Natural killer cell treated with Interleukin-12 subunit alpha and Interleukin-12 subunit beta and Interleukin-15 and Interleukin-18, amount 100 ng/mL, for 72 hours (primary cell): ENCODE data around the gene RXRA. TPM values are rescaled to one million over a fixed set of nuclear protein-coding genes. Genes with fewer than 3 reads are reported as not detected.

ENCODE experiments used
- ATAC-seq, 2 donors: fragments of 150-1000 bp; cut with Tn5 transposase in 1 of 2; sonication (Bioruptor Pico), chemical (Tn5 transposase) in 1 of 2; 2 replicates each; pipeline ENCODE4 v1.10.0; 2021
- DNase-seq: peaks from one replicate; pipeline ENCODE4 v3.0.0; 2022; ENCODE audit warnings: low spot score
- H3K27ac Mint-ChIP-seq, 2 donors: 1 replicate in 1 of 2; 2 replicates in 1 of 2; pipeline ENCODE4 v1.8.0; 2022; ENCODE audit warnings: mixed read lengths in 2 of 2, mild to moderate bottlenecking in 1 of 2, moderate library complexity in 1 of 2
- H3K27me3 Mint-ChIP-seq, 2 donors: 1 replicate in 1 of 2; 2 replicates in 1 of 2; pipeline ENCODE4 v1.8.0; 2022; ENCODE audit warnings: mixed read lengths in 2 of 2
- H3K36me3 Mint-ChIP-seq: one replicate; pipeline ENCODE4 v1.8.0; 2022; ENCODE audit warnings: mixed read lengths
- H3K4me1 Mint-ChIP-seq, 2 donors: 1 replicate in 1 of 2; 2 replicates in 1 of 2; pipeline ENCODE4 v1.8.0; 2022; ENCODE audit warnings: low read depth in 2 of 2, mixed read lengths in 2 of 2, mild to moderate bottlenecking in 1 of 2
- H3K4me3 Mint-ChIP-seq: one replicate; pipeline ENCODE4 v1.8.0; 2022; ENCODE audit warnings: mixed read lengths
- H3K9me3 Mint-ChIP-seq: 2 replicates; pipeline ENCODE4 v1.8.0; 2022; ENCODE audit warnings: mixed read lengths
- total RNA-seq, 2 donors: library from RNA; stranded (reverse); gene quantifications; one replicate each; pipeline ENCODE4 v1.2.3, GENCODE V29; 2022

RXRA gene
- total RNA-seq, 2 donors from 2014 or later: 3.8 to 4.9 TPM

- no peak for DNase-seq
- H3K9me3 Mint-ChIP-seq: no peaks in the 10 kb centered on the region
- no peak for ATAC-seq
- no peak overlapping the region for H3K4me3 Mint-ChIP-seq
- no peaks in the 10 kb centered on the region for H3K36me3 Mint-ChIP-seq
- H3K4me1 Mint-ChIP-seq: peaks cover 0 to 2% of the 10 kb centered on the region in 2 donors
- H3K27me3 Mint-ChIP-seq: no peaks in the 10 kb centered on the region
- H3K27ac Mint-ChIP-seq: no peak overlapping the region
These were observed 31.9 kb downstream of the RXRA start for GRCh38 chr9:134358026-134358661.

GRCh38 chr9:134358662-134359319 lies 32.5 kb downstream of the RXRA start:
- Mint-ChIP-seq H3K4me3 (no peak overlapping the region), H3K27me3 (no peaks in the 10 kb centered on the region), H3K4me1 (peaks cover 0 to 2% of the 10 kb centered on the region in 2 donors), H3K36me3 (no peaks in the 10 kb centered on the region), H3K27ac (no peak overlapping the region), H3K9me3 (no peaks in the 10 kb centered on the region)
- DNase-seq (no peak), ATAC-seq (no peak)

- DNase-seq (no peak), ATAC-seq (no peak)
- no peak overlapping the region for H3K4me3 Mint-ChIP-seq
- H3K36me3 Mint-ChIP-seq: no peaks in the 10 kb centered on the region
- H3K27ac Mint-ChIP-seq: no peak overlapping the region
- H3K4me1 Mint-ChIP-seq: peaks cover 0 to 2% of the 10 kb centered on the region in 2 donors
- no peaks in the 10 kb centered on the region for H3K27me3 Mint-ChIP-seq
- no peaks in the 10 kb centered on the region for H3K9me3 Mint-ChIP-seq
These were observed 33.4 kb downstream of the RXRA start for GRCh38 chr9:134359493-134360179.

- Mint-ChIP-seq H3K27me3 (no peaks in the 10 kb centered on the region), H3K4me3 (no peak overlapping the region), H3K9me3 (no peaks in the 10 kb centered on the region), H3K4me1 (peaks cover 0 to 2% of the 10 kb centered on the region in 2 donors), H3K36me3 (no peaks in the 10 kb centered on the region), H3K27ac (no peak overlapping the region)
- ATAC-seq: no peak
- no peak for DNase-seq
These were observed 34.0 kb downstream of the RXRA start for GRCh38 chr9:134360180-134360759.

- DNase-seq: no peak
- Mint-ChIP-seq H3K27me3 (no peaks in the 10 kb centered on the region), H3K4me3 (no peak overlapping the region), H3K27ac (no peak overlapping the region), H3K9me3 (no peaks in the 10 kb centered on the region), H3K36me3 (no peaks in the 10 kb centered on the region), H3K4me1 (peaks cover 0 to 5% of the 10 kb centered on the region in 2 donors)
- peak in 1 of 2 donors; percentile 37 for ATAC-seq
These were observed 34.6 kb downstream of the RXRA start for GRCh38 chr9:134360897-134361296.

GRCh38 chr9:134361426-134361825 lies 35.2 kb downstream of the RXRA start:
- H3K9me3 Mint-ChIP-seq: no peaks in the 10 kb centered on the region
- DNase-seq: no peak

DNA sequence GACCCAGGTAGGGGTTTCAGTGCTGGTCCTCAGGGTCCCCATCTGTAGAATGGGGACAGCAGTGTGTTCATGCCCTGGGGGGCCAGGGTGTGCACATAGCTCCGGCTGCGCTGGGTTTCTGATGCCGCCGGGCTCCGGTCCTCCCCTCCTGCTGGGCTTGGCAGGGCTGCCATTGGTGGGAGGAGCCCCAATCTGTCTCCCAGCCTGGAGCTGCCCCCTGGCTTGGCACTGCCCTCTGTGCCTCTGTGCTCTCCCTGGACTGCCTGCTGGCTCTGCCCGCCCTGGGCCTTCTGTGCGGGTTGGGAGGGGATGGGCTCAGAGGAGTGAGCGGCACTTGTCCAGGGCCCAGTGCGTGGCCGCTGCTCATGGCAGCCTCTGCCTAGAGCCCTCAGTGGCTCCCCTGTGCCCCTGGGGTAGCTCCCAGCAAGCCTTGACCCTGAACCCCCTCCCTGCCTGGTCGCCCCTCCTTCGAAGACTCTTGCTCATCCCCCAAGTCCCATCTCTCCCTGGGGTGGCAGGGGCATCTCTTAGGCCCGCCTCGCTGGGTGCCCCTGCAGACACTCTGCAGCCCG lies 35.7 kb downstream of the RXRA start:
- ATAC-seq: no peak
- Mint-ChIP-seq H3K36me3 (no peaks in the 10 kb centered on the region), H3K9me3 (no peaks in the 10 kb centered on the region), H3K4me3 (no peak overlapping the region), H3K27me3 (no peaks in the 10 kb centered on the region), H3K4me1 (peaks cover 0 to 5% of the 10 kb centered on the region in 2 donors), H3K27ac (no peak overlapping the region)
- no peak for DNase-seq

More at GRCh38 chr9:134361426-134361825, 35.2 kb downstream of the RXRA start:
- no peak overlapping the region for H3K4me3 Mint-ChIP-seq
- peaks cover 0 to 5% of the 10 kb centered on the region in 2 donors for H3K4me1 Mint-ChIP-seq
- ATAC-seq: no peak
- H3K27ac Mint-ChIP-seq: no peak overlapping the region
- H3K36me3 Mint-ChIP-seq: no peaks in the 10 kb centered on the region
- H3K27me3 Mint-ChIP-seq: no peaks in the 10 kb centered on the region

DNA sequence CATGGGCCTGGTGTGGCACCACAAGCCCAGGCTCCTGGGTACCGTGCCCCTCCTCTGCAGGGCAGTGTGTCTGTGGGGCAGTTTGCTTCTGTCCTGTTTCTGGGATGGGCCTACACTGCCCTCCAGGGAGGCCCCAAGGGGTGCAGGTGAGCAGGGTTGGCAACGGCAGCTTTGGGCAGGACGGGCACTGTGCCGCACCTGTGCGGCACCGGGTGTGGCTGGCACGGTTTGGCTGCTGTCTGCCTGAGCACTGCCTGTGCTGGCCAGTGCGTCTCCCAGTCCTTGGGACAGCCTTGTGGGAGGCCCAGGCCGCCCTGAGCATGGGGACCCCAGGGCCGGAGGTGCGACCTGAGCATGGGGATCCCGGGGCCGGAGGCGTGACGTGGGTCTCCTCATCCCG lies 37.2 kb downstream of the RXRA start:
- no peak overlapping the region for H3K27ac Mint-ChIP-seq

DNA sequence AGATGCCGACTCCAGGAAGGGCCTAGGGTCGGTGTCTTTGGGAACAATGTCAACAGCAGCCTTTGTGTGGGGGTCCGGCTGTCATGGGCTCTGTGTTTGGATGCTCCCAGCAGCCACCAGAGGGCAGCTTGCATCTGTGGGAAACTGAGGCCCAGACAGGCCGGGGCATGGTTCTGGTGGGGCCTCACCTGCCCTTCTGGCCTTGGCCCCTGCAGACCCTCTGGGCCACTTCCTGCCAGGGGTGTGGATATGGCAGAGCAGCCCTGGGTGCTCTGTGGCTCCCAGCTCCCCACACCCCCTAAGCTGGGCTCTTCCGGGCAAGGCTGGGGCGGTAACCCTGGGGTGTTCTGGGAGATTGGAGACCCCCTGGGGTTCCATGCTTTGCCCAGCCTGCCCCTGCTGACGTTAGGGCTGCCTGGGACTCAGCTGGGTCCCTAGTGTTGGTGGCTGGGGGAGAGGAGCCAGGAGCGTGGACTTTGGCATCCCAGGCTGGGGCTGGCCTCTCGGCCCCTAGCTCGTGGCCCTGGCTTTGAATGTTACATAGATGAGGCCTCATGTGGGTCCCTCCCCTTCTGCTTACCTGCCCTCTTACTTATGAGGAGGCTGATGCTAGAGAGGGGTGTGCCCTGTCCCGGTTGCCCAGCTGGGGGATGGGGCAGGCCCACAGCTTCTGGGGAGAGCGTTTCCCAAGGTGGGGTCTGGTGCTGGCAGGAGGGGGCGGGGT lies 38.3 kb downstream of the RXRA start:
- H3K9me3 Mint-ChIP-seq: no peaks in the 10 kb centered on the region
- ATAC-seq (no peak), DNase-seq (no peak)
- H3K4me1 Mint-ChIP-seq: peaks cover 7 to 9% of the 10 kb centered on the region in 2 donors
- no peak overlapping the region for H3K4me3 Mint-ChIP-seq
- no peak overlapping the region for H3K27ac Mint-ChIP-seq
- H3K36me3 Mint-ChIP-seq: no peaks in the 10 kb centered on the region
- H3K27me3 Mint-ChIP-seq: no peaks in the 10 kb centered on the region

More for the DNA sequence above, 37.2 kb downstream of the RXRA start:
- no peaks in the 10 kb centered on the region for H3K9me3 Mint-ChIP-seq
- H3K36me3 Mint-ChIP-seq: no peaks in the 10 kb centered on the region
- no peaks in the 10 kb centered on the region for H3K27me3 Mint-ChIP-seq
- no peak for ATAC-seq
- H3K4me1 Mint-ChIP-seq: peaks cover 3 to 6% of the 10 kb centered on the region in 2 donors
- no peak for DNase-seq
- no peak overlapping the region for H3K4me3 Mint-ChIP-seq

DNA sequence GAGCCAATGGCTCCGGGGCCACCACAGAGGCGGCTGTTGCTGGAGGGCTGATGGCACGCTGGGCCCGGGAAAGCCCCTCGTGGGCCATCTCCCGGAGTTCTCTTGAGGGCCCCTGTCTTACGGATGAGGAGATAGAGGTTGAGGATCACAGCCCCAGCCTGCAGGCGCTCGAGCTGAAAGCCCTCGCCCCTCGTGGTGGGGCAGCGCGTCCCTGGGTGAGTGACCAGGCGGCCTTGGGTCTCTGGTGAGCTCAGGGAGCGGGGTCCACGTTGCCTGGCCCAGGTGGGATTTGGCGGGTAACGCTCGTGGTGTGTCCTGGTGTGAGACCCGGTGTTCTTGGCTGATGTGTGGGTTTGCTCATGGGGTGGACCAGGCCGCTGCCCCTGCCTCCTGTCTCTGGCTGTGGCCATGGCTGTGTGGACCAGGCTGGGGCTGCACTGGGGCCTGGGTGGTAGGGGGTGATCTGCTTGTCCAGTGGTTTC lies 38.9 kb downstream of the RXRA start:
- H3K9me3 Mint-ChIP-seq: no peaks in the 10 kb centered on the region
- H3K4me3 Mint-ChIP-seq: no peak overlapping the region
- DNase-seq (no peak), ATAC-seq (no peak)
- H3K27ac Mint-ChIP-seq: no peak overlapping the region
- no peaks in the 10 kb centered on the region for H3K27me3 Mint-ChIP-seq
- peaks cover 7 to 9% of the 10 kb centered on the region in 2 donors for H3K4me1 Mint-ChIP-seq
- no peaks in the 10 kb centered on the region for H3K36me3 Mint-ChIP-seq

DNA sequence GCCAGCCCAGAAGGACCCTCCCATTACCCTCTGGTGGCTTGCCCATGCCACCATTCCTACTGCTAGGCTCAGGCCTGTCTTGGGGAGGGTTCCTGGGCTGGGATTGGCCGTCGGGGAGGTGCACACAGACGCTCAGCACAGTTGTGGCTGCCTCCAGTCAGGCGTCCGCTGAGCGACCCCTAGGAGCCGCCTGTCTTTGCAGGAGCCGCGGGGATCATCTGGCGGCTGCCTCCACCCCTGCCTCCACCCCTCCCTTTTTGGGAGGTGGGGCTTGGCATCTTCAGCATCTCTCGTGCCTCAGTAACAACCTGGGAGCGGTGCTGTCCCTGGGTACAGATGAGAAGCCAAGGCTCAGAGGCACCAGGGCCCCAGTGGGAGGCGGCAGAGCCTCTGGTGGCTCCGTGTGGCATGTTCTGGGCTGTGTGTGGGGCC lies 39.6 kb downstream of the RXRA start:
- no peaks in the 10 kb centered on the region for H3K9me3 Mint-ChIP-seq
- H3K4me1 Mint-ChIP-seq: peaks cover 7 to 9% of the 10 kb centered on the region in 2 donors
- ATAC-seq: no peak
- no peak overlapping the region for H3K4me3 Mint-ChIP-seq
- no peak overlapping the region for H3K27ac Mint-ChIP-seq
- no peaks in the 10 kb centered on the region for H3K27me3 Mint-ChIP-seq
- DNase-seq: no peak
- H3K36me3 Mint-ChIP-seq: no peaks in the 10 kb centered on the region

GRCh38 chr9:134366223-134367031 lies 40.2 kb downstream of the RXRA start:
- H3K9me3 Mint-ChIP-seq: no peaks in the 10 kb centered on the region
- H3K4me3 Mint-ChIP-seq: no peak overlapping the region
- H3K4me1 Mint-ChIP-seq: peaks cover 7 to 9% of the 10 kb centered on the region in 2 donors
- no peak overlapping the region for H3K27ac Mint-ChIP-seq
- H3K36me3 Mint-ChIP-seq: no peaks in the 10 kb centered on the region
- ATAC-seq (no peak), DNase-seq (no peak)
- no peaks in the 10 kb centered on the region for H3K27me3 Mint-ChIP-seq
